NCI-H1930 (cell line): ENCODE data around the gene ARFIP1.

Experiments used
- DNase-seq, 2 experiments: peaks; one replicate each; lab custom pipeline; 2025; lab: John Stamatoyannopoulos, UW

ARFIP1 gene

GRCh38 chr4:152938237-152938947 lies 158.6 kb downstream of the ARFIP1 start:
- no peak for DNase-seq

- DNase-seq: no peak
These were observed 159.9 kb downstream of the ARFIP1 start for GRCh38 chr4:152939621-152940020.

- DNase-seq: no peak
These were observed 160.7 kb downstream of the ARFIP1 start for GRCh38 chr4:152940461-152940860.

- no peak for DNase-seq
These were observed 161.7 kb downstream of the ARFIP1 start for GRCh38 chr4:152941411-152941810.

GRCh38 chr4:152942346-152942745 lies 162.6 kb downstream of the ARFIP1 start:
- no peak for DNase-seq

- DNase-seq: no peak
These were observed 163.9 kb downstream of the ARFIP1 start for GRCh38 chr4:152943672-152944071.

- DNase-seq: no peak
These were observed 165.0 kb downstream of the ARFIP1 start for GRCh38 chr4:152944666-152945320.

GRCh38 chr4:152945639-152946038 lies 165.9 kb downstream of the ARFIP1 start:
- DNase-seq: no peak

- no peak for DNase-seq
These were observed 166.7 kb downstream of the ARFIP1 start for GRCh38 chr4:152946446-152946845.

- no peak for DNase-seq
These were observed 167.6 kb downstream of the ARFIP1 start for GRCh38 chr4:152947311-152947710.

- no peak for DNase-seq
These were observed 170.2 kb downstream of the ARFIP1 start for GRCh38 chr4:152949930-152950329.

GRCh38 chr4:152950402-152951274 lies 170.9 kb downstream of the ARFIP1 start:
- DNase-seq: no peak

- no peak for DNase-seq
These were observed 171.6 kb downstream of the ARFIP1 start for GRCh38 chr4:152951348-152951747.

GRCh38 chr4:152953514-152953913 lies 173.8 kb downstream of the ARFIP1 start:
- no peak for DNase-seq

GRCh38 chr4:152954741-152955140 lies 175.0 kb downstream of the ARFIP1 start:
- no peak for DNase-seq

GRCh38 chr4:152956147-152956546 lies 176.4 kb downstream of the ARFIP1 start:
- no peak for DNase-seq

- DNase-seq: no peak
These were observed 177.1 kb downstream of the ARFIP1 start for GRCh38 chr4:152956650-152957436.

- DNase-seq: no peak
These were observed 177.8 kb downstream of the ARFIP1 start for GRCh38 chr4:152957437-152958171.

- no peak for DNase-seq
These were observed 179.3 kb downstream of the ARFIP1 start for GRCh38 chr4:152959080-152959479.

- no peak for DNase-seq
These were observed 180.3 kb downstream of the ARFIP1 start for GRCh38 chr4:152960082-152960481.
